ENCODE data around the gene CAD. TPM values are rescaled to one million over a fixed set of nuclear protein-coding genes. Genes with fewer than 3 reads are reported as not detected.

CAD gene
- total and polyA plus RNA-seq, 2 experiments from 2014 or later = 17.1 to 23.9 TPM

DNA sequence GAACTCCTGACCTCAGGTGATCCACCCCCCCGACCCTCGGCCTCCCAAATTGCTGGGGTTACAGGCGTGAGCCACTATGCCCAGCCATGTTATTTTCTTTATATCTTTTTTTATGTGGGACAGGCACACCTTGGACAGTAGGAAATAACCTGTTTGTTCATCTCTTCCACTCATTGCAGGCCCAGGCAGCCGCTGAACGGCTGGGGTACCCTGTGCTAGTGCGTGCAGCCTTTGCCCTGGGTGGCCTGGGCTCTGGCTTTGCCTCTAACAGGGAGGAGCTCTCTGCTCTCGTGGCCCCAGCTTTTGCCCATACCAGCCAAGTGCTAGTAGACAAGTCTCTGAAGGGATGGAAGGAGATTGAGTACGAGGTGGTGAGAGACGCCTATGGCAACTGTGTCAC, 8.4 kb downstream of the CAD start:
- Histone ChIP-seq H3K9ac (no peak overlapping the region), H3K9me3 (ENCODE audit: low read depth) (no peaks in the 10 kb centered on the region), H3F3A (ENCODE audit: insufficient read depth) (no peaks in the 10 kb centered on the region), H3K36me3 (ENCODE audit: low read depth) (peaks cover 50% of the 10 kb centered on the region), H3K4me2 (ENCODE audit: unreplicated experiment) (no peak overlapping the region), H4K20me1 (ENCODE audit: insufficient read depth) (no peaks in the 10 kb centered on the region), H3K9me2 (ENCODE audit: insufficient read depth) (no peaks in the 10 kb centered on the region), H3K27ac (no peak overlapping the region), H3K27me3 (replicated peaks; ENCODE audit: insufficient read depth) (no peaks in the 10 kb centered on the region), H2AFZ (no peak overlapping the region), H3K79me2 (ENCODE audit: insufficient read depth) (no peaks in the 10 kb centered on the region; the same call in 1 of the 2 replicates), H3K4me3 (no peak overlapping the region), H3K4me1 (ENCODE audit: insufficient read depth) (no peaks in the 10 kb centered on the region)
- WGBS, 2 experiments (ENCODE audit: low coverage in 1 of 2, low lambda C conversion rate in 2 of 2, missing lambda C conversion rate in 2 of 2) = 84 to 88% methylated on average over 9 of the region's 9 CpGs
- TF ChIP-seq EZH2phosphoT487 (IDR thresholded peaks at IDR 0.05; ENCODE audit: insufficient read depth, low read depth) (no peak), EZH2 (IDR thresholded peaks at IDR 0.05; ENCODE audit: insufficient read depth, poor library complexity, severe bottlenecking) (no peak)
- no peak for DNase-seq
- in situ Hi-C loops (cut with MboI) = no loop called here

DNA sequence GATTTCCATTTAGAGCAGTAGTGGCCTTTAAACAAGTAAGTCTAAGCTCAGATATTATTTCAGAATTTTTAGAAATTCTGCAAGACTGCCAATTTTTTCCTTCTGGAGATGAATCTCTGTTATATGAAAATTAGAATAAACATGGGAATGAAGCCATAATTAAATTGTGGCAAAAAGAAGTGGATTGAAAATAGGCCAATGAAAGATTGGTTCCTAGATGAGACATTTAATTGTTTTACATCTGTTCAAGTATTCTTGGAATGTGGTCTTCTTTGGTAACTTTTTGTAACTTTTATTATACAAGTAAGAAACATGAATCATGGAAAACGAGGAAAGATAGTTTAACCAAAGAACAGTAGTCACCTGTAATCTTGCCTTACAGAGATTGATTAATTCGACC, 10.3 kb downstream of the CAD start:
- Histone ChIP-seq H3K4me2 (ENCODE audit: unreplicated experiment) (no peak overlapping the region), H3K36me3 (ENCODE audit: low read depth) (peaks cover 46% of the 10 kb centered on the region), H3K9ac (no peak overlapping the region), H2AFZ (no peak overlapping the region), H3K4me1 (ENCODE audit: insufficient read depth) (no peaks in the 10 kb centered on the region), H3K9me2 (ENCODE audit: insufficient read depth) (no peaks in the 10 kb centered on the region), H4K20me1 (ENCODE audit: insufficient read depth) (no peaks in the 10 kb centered on the region), H3K9me3 (ENCODE audit: low read depth) (no peaks in the 10 kb centered on the region), H3K27me3 (replicated peaks; ENCODE audit: insufficient read depth) (no peaks in the 10 kb centered on the region), H3K4me3 (no peak overlapping the region), H3K79me2 (ENCODE audit: insufficient read depth) (no peaks in the 10 kb centered on the region; the same call in 1 of the 2 replicates), H3K27ac (no peak overlapping the region), H3F3A (ENCODE audit: insufficient read depth) (no peaks in the 10 kb centered on the region)
- in situ Hi-C loops (cut with MboI) = no loop called here
- no peak for DNase-seq
- WGBS, 2 experiments (ENCODE audit: low coverage in 1 of 2, low lambda C conversion rate in 2 of 2, missing lambda C conversion rate in 2 of 2) = 86 to 88% methylated on average over 2 of the region's 2 CpGs
- no peak for TF ChIP-seq EZH2 (IDR thresholded peaks at IDR 0.05; ENCODE audit: insufficient read depth, poor library complexity, severe bottlenecking)
- no peak for TF ChIP-seq EZH2phosphoT487 (IDR thresholded peaks at IDR 0.05; ENCODE audit: insufficient read depth, low read depth)

DNA sequence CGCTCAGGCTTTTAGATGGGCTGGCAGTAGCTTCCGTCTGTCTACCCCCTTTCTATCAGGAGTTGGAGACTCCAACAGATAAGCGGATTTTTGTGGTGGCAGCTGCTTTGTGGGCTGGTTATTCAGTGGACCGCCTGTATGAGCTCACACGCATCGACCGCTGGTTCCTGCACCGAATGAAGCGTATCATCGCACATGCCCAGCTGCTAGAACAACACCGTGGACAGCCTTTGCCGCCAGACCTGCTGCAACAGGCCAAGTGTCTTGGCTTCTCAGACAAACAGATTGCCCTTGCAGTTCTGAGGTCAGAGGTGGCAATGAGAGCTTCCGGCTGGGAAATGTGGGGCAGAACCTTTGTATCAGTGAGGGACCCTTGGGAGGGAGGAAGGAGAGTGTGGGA, 14.8 kb downstream of the CAD start:
- Histone ChIP-seq H3K36me3 (ENCODE audit: low read depth) (peaks cover 44% of the 10 kb centered on the region), H3K9me2 (ENCODE audit: insufficient read depth) (no peaks in the 10 kb centered on the region), H3K4me3 (no peak overlapping the region), H3K79me2 (ENCODE audit: insufficient read depth) (no peaks in the 10 kb centered on the region; the same call in 1 of the 2 replicates), H3K4me1 (ENCODE audit: insufficient read depth) (no peaks in the 10 kb centered on the region), H3K27me3 (replicated peaks; ENCODE audit: insufficient read depth) (no peaks in the 10 kb centered on the region), H3K4me2 (ENCODE audit: unreplicated experiment) (no peak overlapping the region), H2AFZ (no peak overlapping the region), H4K20me1 (ENCODE audit: insufficient read depth) (no peaks in the 10 kb centered on the region), H3K9ac (no peak overlapping the region), H3F3A (ENCODE audit: insufficient read depth) (no peaks in the 10 kb centered on the region), H3K9me3 (ENCODE audit: low read depth) (no peaks in the 10 kb centered on the region), H3K27ac (no peak overlapping the region)
- DNase-seq = no peak
- 93 to 97% methylated on average over 13 of the region's 13 CpGs for WGBS, 2 experiments (ENCODE audit: low coverage in 1 of 2, low lambda C conversion rate in 2 of 2, missing lambda C conversion rate in 2 of 2)
- TF ChIP-seq EZH2phosphoT487 (IDR thresholded peaks at IDR 0.05; ENCODE audit: insufficient read depth, low read depth) (no peak), EZH2 (IDR thresholded peaks at IDR 0.05; ENCODE audit: insufficient read depth, poor library complexity, severe bottlenecking) (no peak)
- in situ Hi-C loops (cut with MboI) = no loop called here

DNA sequence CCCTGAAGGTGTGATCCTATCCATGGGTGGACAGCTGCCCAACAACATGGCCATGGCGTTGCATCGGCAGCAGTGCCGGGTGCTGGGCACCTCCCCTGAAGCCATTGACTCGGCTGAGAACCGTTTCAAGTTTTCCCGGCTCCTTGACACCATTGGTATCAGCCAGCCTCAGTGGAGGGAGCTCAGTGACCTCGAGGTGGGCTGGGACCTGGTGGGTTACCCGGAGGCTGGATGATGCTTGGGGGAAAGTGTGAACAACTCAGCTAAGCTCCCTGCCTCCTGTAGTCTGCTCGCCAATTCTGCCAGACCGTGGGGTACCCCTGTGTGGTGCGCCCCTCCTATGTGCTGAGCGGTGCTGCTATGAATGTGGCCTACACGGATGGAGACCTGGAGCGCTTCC, 16.2 kb downstream of the CAD start:
- no peaks in the 10 kb centered on the region for H3F3A ChIP-seq (ENCODE audit: insufficient read depth)
- no peaks in the 10 kb centered on the region for H3K27me3 ChIP-seq (replicated peaks; ENCODE audit: insufficient read depth)
- no peaks in the 10 kb centered on the region for H3K4me1 ChIP-seq (ENCODE audit: insufficient read depth)
- no peak overlapping the region for H3K27ac ChIP-seq
- no peak overlapping the region for H3K4me2 ChIP-seq (ENCODE audit: unreplicated experiment)
- 96% methylated on average over 14 of the region's 14 CpGs for WGBS, 2 experiments (ENCODE audit: low coverage in 1 of 2, low lambda C conversion rate in 2 of 2, missing lambda C conversion rate in 2 of 2)
- no peak for DNase-seq
- no peak overlapping the region for H3K9ac ChIP-seq
- no peaks in the 10 kb centered on the region for H3K79me2 ChIP-seq (ENCODE audit: insufficient read depth)
- no peak overlapping the region for H2AFZ ChIP-seq
- no peak overlapping the region for H3K4me3 ChIP-seq
- H3K9me3 ChIP-seq (ENCODE audit: low read depth) = no peaks in the 10 kb centered on the region
- H3K36me3 ChIP-seq (ENCODE audit: low read depth) = peaks cover 35% of the 10 kb centered on the region
- in situ Hi-C loops (cut with MboI) = no loop called here
- TF ChIP-seq EZH2 (IDR thresholded peaks at IDR 0.05; ENCODE audit: insufficient read depth, poor library complexity, severe bottlenecking) = no peak
- no peak for TF ChIP-seq EZH2phosphoT487 (IDR thresholded peaks at IDR 0.05; ENCODE audit: insufficient read depth, low read depth)
- no peaks in the 10 kb centered on the region for H4K20me1 ChIP-seq (ENCODE audit: insufficient read depth)
- H3K9me2 ChIP-seq (ENCODE audit: insufficient read depth) = no peaks in the 10 kb centered on the region

DNA sequence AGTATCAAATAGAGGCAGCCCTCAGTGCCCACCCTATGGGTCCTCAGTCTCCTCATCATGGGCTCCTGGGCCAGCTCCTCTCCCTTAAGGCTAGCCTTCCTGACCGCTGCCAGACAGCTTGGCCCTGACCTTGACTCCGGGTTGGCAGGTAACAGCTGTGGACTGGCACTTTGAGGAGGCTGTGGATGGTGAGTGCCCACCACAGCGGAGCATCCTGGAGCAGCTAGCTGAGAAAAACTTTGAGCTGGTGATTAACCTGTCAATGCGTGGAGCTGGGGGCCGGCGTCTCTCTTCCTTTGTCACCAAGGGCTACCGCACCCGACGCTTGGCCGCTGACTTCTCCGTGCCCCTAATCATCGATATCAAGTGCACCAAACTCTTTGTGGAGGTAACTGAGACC, 19.0 kb downstream of the CAD start:
- Histone ChIP-seq H2AFZ (no peak overlapping the region), H4K20me1 (ENCODE audit: insufficient read depth) (no peaks in the 10 kb centered on the region), H3K27me3 (replicated peaks; ENCODE audit: insufficient read depth) (no peaks in the 10 kb centered on the region), H3K79me2 (ENCODE audit: insufficient read depth) (no peaks in the 10 kb centered on the region), H3K36me3 (ENCODE audit: low read depth) (peaks cover 21% of the 10 kb centered on the region; the same call in 1 of the 2 replicates), H3K4me2 (ENCODE audit: unreplicated experiment) (no peak overlapping the region), H3K9me3 (ENCODE audit: low read depth) (no peaks in the 10 kb centered on the region), H3K4me1 (ENCODE audit: insufficient read depth) (no peaks in the 10 kb centered on the region), H3K9me2 (ENCODE audit: insufficient read depth) (no peaks in the 10 kb centered on the region), H3K9ac (no peak overlapping the region), H3K27ac (no peak overlapping the region), H3K4me3 (no peak overlapping the region), H3F3A (ENCODE audit: insufficient read depth) (no peaks in the 10 kb centered on the region)
- TF ChIP-seq EZH2 (IDR thresholded peaks at IDR 0.05; ENCODE audit: insufficient read depth, poor library complexity, severe bottlenecking) (no peak), EZH2phosphoT487 (IDR thresholded peaks at IDR 0.05; ENCODE audit: insufficient read depth, low read depth) (no peak)
- in situ Hi-C loops (cut with MboI) = no loop called here
- DNase-seq = no peak
- WGBS, 2 experiments (ENCODE audit: low coverage in 1 of 2, low lambda C conversion rate in 2 of 2, missing lambda C conversion rate in 2 of 2) = 96% methylated on average over 9 to 12 of the region's 12 CpGs

Data from GM23248 (cell line).